G401.6 (cell line): ENCODE results near the gene FBXL2.

Source experiments
- FAIRE-seq: peaks from 2 replicates; lab custom pipeline; 2012; peaks lifted over from hg19 to GRCh38; lab: Jason Lieb, UNC

FBXL2 gene

DNA sequence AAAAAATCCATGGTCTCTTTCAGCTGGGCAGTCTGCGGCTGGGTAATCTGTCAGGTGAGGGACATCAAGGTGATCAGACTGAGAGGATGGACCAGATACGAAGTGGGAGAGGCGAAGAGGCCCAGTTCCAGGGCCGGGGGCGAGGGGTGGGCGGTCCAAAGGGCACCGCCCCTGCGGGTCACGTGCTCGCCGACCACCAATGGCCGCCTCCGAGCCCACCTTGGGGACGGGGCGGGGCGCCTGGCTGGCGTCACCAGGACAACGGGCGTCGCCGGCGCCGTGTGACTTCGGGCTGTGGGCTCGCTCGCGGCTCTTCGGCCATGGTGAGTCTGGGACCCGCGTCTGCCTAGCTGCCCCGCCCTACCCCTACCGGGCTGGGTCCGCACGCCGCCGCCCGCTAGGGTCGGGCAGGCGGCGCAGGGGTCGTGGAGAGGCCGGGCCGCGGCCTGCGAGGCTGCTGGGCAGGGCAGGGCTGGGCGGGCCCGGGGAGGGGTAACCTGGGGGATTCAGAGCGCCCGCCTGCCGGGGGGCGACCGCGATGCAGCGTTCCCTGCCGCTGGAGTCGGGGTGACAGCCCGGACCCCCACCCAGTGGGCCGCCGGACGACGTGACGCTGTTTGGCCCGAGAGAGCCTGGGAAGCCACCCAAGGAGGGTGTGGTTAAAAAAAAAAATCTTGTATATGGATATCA is at the start of gene FBXL2:
Gene FBXL2 (plus strand): TSS at position 250 of the 690 bp plus-strand sequence. CDS start 71 bp downstream, at position 321.
- peak; percentile 79 for FAIRE-seq

GRCh38 chr3:33229066-33229465 is 48.2 kb upstream of the FBXL2 start:
- no peak for FAIRE-seq

GRCh38 chr3:33229947-33230346 is 47.3 kb upstream of the FBXL2 start:
- FAIRE-seq, result no peak

- no peak for FAIRE-seq
Measured at GRCh38 chr3:33231756-33232465, 45.3 kb upstream of the FBXL2 start.

DNA sequence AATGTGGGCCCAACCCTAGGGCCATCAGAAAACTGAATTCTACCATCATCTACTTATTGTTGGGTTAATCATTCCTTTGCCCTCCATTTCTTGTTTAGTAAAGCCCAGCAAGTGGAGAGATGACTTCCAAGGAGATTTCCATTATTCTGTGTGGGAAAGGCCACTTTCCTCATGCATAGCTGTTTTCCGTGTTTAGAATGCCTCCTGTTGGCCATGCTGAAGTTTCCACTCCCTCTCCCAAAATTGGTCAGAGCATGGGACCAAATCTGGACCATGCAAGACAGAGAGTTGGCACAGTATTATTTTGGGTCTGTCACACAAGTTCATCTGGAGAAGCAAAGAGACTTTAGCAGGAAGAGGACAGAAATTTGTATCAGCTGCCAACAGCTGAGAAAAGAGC is 43.4 kb upstream of the FBXL2 start:
- no peak for FAIRE-seq

- no peak for FAIRE-seq
Measured at GRCh38 chr3:33236005-33236404, 41.2 kb upstream of the FBXL2 start.

DNA sequence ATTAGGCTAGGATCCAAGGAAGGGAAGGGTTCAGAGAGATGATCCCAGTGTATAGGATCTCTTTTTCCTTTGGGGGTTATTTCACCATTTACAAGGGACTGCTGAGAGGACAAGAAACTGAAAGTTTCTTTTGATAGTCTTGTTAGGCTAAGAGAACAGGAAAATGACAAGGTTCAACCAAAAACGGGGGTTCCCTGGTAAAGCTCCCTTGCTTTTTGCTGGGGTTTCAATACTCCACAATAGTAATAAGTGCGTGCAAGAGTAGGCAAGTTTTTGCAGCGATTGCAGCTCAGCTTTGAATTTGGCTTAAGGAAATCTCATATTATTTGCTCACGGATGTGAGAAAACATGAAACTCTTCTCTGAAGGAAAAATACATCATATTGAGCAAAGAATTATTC is 39.8 kb upstream of the FBXL2 start:
- no peak for FAIRE-seq

DNA sequence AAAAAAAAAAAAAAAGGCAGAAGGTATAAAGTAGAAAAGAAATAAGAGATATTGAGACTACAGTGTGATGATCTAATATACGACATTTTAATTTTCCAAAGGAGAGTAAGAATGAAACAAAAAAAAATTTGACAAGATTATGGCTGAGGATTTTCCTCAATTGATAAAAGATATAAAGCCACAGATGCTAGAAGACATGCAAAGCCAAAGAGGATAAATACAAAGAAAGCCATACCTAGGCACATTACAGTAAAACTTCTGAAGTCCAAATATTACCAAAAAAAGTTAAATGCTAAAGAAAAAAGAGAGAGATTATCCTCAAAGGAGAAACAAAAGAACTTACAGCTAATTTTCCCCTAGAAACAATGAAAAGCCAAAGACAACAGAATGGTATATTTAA is 38.3 kb upstream of the FBXL2 start:
- no peak for FAIRE-seq

DNA sequence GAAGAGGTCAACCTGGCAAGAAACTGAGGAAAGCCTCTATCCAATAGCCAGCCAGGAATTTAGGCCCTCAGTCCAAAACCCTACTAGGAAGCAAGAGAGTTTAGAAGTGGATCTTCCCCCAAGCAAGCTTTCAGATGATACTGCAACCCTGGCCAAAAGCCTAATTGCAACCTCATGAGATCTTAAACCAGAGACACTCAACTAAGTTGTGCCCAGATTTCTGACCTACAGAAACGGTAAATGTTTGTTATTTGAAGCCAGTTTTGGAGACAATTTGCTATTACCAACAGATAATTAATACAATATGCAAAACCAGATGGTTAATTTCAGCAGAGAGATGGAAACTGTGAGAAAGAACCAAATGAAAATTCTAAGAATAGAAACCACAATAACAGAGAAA is 37.0 kb upstream of the FBXL2 start:
- FAIRE-seq, result no peak

DNA sequence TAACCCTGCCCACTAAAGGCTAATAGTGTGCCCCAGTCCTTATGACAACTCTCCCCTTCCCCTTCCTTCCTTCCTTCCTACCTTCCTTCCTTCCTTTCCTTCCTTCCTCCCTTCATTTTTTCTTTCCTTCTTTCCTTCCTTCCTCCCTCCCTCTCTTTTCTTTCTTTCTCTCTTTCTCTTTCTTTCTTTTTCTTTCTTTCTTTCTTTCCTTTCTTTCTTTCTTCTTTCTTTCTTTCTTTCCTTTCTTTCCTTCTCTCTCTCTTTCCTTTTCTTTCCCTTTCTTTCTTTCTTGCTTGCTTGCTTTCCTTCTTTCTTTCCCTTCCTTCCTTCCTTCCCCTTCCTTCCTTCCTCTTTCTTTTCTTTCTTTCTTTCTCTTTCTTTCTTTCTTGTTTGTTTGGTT is 30.5 kb upstream of the FBXL2 start:
- FAIRE-seq, result no peak

DNA sequence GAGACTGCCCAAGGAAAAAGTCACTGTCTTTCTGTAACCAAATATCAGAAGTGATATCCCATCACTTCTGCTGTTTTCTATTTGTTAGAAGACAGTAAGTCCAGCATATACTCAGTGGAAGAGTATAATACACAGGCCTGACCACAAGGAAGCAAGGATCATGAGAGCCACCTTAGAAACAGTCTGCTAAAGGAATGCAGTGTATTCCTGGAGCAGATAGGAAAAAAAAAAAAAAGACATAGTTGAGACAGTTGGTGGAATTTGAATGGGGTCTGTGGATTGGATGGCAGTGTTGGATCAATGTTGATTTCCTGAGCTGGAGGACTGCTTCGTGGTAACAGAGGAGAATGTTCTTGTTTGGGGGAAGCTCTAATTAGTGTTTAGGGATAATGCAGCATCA is 26.5 kb upstream of the FBXL2 start:
- FAIRE-seq, result no peak

DNA sequence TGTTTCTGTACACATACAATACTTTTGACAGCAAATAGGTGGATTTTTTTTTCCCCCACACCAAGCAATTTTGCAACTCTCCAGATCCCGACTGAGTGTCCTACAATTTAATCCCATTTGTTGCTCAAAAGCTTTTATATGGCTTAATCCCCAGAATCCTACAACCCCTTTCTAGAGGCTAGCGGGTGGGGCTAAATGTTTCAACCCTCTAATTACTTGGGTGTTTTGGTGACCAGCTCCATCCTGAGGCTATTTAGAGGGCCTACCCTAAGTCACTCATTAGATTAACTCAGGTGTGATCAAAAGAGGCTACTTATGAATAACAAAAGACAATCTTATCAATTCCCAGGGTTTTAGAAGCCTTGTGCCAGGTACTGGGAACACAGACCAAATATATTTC is 21.0 kb upstream of the FBXL2 start:
- no peak for FAIRE-seq

DNA sequence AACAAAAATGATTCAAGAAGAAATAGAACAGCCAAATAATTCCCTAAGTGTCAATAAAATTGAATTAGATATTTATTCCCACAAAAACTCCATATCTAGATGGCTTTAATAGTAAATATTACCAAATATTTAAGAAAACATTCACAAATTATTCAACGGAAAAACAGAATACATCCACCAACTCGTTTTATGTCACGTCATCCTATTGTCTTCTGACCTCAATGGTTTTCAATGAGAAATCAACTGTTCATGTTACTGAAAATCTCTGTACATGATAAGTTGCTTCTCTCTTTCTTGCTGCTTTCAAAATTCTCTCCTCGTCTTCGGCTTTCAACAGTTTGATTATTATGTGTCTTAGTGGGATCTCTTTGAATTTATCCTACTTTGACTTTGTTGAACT is 17.1 kb upstream of the FBXL2 start:
- no peak for FAIRE-seq

DNA sequence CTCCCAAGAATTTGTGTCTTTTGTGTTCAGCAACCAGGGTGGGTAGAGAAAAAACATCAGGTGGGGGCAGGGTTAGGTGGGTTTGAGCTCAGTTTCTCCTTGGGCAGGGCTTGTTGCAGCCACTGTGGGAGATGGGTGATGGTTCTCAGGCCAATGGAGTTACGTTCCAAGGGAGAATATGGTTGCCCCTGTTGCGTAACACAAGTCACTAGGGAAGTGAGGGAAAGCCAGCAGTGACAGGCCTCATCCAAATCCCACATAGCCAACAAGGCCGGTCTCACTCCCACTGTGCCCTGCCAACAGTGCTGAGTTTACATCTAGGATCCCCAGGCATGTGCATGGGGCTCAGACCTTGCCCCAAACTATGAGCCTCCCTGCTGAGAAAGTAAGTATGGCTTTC is 7.9 kb upstream of the FBXL2 start:
- FAIRE-seq, result no peak

DNA sequence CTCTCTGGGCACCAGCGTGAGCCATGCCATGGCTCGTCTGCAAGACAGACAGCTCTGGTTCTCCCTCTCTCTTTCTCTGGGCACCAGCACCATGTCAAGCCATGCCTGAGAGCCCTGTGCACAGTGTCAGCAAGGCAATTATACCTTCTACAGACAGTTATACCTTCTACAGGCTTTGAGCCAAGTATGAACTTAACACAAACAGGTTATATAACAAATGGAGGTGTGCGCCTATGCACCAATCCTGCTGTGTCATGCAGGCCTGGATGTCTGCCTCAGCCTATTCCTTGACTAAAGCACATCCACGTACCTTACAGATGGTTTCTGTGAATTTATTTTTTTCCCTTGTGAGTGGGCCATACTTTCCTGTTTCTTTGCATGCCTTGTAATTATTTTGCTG is 5.9 kb upstream of the FBXL2 start:
- no peak for FAIRE-seq

DNA sequence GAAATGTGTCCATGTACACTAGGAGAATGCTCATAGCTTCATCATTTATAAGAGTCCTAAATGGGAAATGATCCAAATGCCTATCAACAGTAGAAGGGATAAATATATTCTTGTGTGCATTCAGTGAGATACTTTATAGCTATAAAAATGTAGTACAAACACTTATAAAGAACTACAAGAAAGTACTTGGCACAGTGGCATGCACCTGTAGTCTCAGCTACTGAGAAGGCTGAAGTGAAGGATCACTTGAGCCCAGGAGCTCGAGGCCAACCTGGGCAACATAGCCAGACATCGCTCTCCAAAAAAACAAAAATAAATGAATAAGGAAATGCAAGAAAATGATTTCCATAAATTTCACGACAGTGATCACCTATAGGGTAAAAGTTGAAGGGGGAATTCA is 3.6 kb upstream of the FBXL2 start:
- FAIRE-seq, result no peak

- no peak for FAIRE-seq
Measured at GRCh38 chr3:33278163-33278562, 921 bp downstream of the FBXL2 start.

DNA sequence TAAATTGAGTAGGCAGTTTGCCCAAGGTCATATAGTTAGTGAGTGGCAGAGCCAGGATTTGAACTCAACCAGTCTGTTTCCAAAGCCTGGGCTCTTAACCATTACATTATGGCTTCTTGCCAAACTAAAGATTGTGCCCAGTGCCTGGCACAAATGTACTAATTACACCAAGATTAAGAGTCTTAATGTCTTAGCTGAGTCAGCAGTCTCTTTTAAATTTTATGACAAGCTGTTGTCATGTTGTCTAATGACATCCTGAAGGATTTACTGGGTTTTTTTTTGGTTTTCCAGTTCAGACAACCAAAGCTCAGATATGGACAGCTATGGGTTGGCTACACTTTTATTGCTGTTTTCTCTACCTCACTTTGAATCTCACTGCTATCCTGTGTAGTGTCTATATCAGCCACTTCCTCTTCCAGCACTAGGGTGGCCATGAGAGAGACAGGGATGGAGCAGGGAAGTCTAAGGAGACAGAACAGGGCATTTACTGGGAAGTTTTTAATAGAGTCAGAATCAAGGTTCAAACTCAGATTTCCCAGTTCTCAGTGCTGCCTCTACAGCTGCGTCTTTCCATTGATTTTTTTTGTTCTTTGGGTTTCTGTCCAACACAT is 10.5 kb downstream of the FBXL2 start:
- FAIRE-seq, result no peak

DNA sequence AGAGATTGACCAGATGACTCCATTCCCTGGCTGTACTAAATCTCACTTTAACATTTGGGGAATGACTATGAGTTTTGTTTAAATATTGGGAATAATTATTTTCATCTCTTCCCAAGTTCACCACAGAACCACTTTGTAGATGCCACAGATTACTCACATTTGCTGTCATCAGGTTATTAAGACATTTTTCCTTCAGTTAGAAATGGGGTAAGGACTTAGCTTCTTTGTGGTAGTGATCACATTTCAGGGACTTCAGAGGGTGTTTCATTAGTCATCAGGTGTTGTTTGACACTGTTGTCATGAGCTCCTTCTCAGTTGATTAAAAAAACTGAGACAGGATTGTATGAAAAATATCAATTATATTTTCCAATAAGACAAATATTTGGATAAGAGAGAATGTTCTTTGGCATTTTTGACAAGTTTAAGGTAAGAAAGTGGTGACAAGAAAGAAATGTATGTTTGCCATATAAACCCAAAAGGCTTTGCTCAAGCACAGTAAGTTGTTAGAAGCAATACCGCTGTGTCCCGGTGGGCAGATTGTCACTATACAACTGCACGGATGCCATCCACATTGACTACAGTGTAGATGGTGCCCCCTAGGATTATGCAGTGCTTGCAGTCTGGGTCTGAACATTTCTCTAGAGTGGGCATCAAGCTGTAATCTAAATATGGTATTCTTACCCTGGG is 22.3 kb downstream of the FBXL2 start:
- peak; percentile 67 for FAIRE-seq

DNA sequence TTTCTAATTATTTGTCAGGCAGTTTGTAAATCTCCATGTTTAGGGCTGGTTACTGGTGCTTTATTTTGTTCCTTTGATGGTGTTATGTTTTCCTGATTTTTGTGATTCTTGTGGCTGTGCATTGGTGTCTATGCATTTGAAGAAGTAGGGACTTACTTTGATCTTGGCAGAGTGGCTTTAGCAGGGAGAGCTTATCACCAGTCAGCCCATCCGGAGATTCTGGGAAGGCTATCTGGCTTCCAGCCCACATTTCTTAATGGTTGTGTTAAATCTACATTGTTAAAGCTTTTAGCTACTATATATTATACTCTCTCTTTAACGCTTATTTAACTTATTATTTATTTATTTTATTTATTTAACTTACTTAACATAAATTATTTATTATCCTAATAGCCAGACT is 35.1 kb downstream of the FBXL2 start:
- no peak for FAIRE-seq

DNA sequence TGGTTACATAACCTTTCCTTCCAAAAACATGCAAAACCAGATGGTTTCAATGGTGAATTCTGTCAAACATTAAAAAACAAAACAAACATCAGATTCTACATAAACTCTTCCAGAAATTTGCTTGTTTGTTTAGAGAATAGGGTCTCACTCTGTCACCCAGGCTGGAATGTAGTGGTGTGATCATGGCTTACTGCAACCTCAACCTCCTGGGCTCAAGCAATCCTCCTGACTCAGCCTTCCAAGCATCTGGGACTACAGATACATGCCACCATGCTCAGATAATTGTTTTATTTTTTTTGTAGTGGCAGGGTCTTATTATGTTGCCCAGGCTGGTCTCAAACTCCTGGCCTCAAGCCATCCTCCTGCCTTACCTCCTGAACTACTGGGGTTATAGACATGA is 36.1 kb downstream of the FBXL2 start:
- FAIRE-seq, result no peak

GRCh38 chr3:33314993-33315392 is 37.8 kb downstream of the FBXL2 start:
- no peak for FAIRE-seq

DNA sequence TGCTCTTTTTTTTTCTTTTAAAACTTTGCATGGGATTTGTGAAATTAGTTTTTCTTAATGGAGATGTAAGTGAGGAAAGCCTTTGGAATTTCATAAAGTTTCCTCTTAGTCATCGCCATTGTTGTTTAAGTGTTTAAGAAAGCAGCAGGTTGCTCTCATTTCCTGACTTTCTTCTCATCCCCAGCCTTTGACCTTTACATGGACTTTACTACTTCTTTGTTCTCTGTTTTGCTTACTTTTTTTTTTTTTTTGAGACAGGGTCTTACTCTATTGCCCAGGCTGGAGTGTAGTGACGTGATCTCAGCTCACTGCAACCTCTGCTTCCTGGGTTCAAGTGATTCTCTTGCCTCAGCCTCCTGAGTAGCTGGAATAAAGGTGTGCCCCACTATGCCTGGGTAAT is 38.6 kb downstream of the FBXL2 start:
- no peak for FAIRE-seq
